ENCODE results near the gene S100A10.

Gene S100A10

DNA sequence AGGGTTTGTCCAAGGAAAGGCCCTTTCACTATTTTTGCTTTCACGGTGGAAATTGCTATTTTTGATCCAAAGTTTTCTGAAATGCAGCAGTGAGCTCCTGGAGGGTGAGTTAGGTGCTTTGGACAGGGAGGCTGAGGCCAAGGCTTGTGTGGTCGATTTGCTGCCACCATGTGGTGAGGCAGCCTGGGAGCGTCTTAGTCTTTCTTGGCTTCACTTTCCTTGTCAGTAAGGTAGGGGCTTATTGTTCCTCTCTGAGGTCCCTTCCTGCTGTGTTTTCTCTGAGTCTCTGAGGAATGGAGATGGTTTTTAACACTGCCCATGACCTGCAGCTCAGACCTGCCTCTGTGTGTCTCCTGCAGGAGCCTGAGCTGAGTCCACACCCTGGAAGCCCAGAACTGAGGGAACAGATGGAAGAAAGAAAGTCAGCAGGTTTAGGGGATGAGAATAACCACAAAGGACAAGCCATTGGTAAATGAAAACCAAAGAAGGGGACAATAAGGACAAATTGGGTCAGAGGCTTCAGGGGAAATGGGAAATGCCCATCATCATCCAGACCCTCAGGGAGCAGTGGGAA, 20.1 kb upstream of the S100A10 start:
- no peak for DNase-seq (ENCODE audit: low read depth)

DNA sequence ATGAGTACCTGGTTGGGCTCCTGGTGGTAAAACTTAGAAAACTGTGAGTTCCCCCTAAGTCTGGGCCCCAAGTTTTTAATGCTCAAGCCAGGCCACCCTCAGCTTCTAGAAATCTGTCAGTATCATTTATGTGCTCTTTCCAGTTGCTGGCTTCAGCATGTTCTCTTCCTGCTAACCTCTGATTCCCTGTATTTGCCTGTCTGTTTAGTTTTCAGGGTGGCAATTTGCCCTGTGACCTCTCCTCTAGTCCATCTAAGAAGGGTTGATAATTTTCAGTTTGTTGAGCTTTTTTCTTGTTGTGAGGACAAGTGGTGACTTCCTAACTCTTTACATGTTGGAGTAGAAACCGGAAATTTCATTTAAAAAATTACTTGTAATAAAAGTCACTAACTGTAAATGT, 16.0 kb upstream of the S100A10 start:
- DNase-seq (ENCODE audit: low read depth) = no peak

DNA sequence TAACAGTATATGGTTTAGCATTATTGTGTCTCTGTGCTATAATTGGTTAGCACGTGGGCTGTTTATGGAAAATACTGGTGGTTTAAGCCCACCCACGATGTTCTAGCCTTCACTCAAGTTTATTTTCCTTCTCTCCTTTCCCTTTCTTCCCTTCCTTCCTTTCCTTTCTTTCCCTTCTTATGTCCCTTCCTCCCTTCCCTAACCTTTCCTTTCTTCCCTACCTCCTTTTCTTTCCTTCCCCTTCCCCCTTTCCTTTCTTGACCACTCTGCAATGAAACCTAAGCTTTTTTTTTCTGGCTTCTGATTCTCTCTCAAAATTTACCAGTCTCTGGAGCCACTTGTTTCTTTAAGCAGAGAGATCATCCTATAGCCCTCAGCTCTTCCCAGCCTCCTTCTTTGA, 13.4 kb upstream of the S100A10 start:
- no peak for DNase-seq (ENCODE audit: low read depth)

DNA sequence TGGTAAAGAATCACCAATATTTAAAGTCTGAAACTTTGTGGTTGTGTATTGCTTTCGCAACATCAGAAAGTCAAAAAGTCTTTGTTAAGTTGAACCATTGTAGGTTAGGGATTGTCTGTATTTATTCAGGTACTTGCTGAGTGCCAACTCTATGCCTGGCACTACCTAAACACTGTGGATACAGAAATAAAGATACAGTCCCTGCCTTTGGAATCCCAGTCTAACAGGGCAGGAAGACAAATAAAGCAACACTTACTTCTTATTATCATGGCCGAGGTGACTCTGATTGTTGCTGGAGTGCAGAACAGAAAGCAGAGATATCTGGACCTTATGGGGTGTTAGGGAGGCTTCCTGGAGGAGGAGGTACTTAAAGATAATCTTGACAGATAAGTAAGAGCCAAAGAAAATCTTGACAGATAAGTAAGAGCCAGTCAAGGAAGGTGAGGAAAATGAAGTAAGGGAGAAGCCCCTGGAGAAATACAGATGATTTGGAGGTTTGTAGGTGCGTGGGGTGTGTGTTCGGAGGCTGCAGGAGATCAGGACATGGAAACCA, 11.8 kb upstream of the S100A10 start:
- DNase-seq (ENCODE audit: low read depth) = no peak

DNA sequence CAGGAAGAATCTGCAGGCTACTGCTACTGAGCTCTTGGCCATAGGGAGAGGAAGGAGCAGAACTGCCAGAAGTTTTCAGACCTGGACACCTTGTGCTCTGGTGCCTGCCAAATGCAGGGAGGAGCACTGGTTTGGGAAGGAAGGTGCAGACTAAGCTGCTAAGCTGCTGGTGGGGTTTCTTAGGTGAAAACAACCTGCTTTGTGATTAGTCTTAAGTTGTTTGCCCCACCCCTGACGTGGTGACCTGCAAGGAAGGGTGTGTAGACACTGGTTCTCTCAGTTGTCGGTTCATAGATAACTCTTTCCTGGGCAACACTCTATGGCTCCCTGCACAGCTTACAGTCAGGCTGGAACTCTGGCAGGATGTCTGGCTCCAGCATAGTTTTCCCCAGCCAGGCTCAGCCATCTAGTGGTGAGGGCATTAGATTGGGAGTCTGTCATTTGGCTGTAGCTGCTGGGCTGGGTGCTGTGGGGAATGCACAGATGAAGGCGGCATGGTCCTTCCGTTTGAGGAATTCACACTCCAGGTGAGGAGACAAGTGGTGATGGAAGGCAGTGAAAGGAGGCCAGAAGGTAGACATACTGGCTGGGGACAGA, 10.3 kb upstream of the S100A10 start:
- no peak for DNase-seq (ENCODE audit: low read depth)

DNA sequence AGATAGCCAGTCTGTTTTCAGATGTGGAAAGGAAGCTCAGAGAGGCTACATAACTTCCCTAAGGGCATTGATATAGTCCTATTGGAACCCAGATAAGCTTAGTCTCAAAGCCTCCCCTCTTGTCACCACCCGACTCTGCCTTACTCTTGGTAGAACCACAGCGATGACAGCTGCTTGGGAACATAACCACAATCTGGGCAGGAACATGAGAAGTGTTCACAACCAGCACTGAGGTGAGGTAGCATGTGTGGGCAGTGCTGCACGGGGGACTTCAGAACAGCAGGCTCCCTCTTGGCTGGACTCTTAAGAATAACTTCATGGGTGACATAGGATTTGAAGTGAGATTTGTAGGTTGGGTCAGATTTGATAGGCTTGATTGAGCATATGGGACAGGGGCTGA, 9.3 kb upstream of the S100A10 start:
- no peak for DNase-seq (ENCODE audit: low read depth)

DNA sequence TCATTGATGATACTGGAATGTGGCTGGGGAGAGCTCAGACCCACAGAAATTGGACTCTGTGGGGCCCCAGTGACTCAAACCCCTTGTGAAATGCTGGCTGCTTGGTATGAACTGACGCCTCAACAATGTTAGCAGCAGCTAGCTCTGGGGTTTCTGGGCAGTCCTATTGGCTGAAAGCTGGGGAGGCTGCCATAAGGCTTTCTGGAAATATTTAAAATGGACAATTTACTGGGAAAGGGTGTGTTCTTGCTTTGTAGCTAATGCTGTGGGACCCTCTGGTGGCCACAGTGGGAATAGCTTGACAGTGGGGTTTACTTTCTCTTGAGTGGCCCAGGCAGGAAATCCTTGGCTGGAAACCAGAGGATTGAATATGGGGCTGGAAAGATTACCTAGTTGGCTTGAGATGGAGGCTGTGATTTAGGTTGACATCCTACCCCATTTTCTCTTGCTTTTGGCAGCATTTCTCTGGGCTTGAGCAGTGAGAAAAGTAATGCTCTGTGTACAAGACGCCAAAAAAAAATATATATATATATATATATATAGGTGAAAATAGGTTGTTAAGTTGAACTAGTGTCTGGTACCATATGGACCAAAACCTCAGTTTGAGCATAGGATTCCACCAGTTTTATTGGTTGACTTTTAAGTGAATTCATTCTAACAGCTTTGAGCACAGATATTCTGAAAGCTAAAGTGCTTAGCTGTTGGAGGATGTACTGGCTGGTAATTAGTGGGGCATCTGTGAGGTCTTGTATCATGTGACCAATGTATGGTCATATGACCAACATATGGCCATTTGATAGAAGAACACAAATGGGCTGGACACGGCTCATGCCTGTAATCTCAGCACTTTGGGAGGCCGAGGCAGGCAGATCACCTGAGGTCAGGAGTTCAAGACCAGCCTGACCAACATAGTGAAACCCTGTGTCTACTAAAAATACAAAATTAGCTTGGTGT, 8.2 kb upstream of the S100A10 start:
- DNase-seq (ENCODE audit: low read depth) = peak; percentile 96

DNA sequence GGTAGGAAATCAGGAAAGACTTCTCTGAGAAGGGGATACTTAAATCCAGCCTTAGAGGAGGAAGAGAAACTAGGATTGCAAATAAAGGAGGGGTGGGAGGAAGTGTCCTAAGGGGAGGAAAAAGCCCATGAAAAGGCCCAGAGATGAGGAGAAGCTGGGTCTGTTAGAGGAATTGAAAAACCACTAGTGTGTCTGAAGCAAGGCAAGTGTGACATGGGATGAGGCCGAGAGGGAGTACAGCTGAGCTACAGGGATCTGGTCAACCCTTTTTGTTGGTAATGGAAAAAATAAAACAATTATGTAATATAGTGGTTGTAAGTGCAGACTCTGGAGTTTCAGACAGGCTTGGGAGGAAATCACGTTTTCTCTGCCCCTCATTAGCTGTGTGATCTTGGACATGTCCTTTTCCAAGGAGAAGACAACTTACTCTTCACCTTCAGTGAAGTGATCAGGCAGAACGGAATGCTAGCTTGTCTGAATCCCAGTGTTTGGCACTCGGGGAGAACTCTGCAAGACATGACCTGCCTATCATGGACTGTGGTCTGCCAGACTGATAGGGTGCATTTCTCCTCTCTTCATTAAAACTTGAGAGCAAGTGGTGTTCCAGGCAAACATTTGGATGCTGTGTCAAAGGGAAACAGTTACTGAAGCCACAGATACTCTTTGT, 7.4 kb upstream of the S100A10 start:
- no peak for DNase-seq (ENCODE audit: low read depth)

DNA sequence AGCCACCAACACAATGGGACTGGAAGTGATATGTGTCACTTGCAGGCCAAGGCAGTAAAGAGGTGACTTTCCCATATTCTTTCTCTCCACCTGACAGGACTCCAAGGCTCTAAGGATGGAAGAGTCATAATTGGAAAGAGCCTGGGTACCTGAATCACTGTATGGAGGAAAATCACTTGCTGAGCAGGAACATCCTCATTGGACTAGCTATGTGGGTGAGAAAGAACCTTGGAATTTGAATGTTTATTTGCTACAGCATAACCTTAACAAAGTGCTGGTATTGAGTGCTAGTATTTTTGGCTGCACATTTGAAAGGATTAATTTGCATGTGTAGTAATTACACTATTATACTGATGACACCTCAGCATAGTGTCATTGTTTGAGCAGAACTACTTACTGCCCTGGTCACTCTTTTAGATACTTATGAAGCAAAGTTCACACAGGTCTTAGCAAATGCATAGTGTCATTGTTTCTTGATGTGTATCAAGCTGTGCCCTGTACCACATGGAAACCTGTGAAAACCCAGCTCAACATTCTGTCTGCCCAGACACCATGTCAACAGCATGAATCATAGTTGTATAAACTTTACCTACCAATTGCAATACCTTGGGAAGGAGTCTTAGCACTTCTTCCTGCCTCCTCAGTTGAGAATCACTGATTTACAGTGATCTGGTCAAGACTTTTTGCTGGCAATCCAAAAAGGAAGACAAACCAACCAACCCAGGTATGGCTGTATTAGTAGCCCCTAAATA, 5.1 kb upstream of the S100A10 start:
- DNase-seq (ENCODE audit: low read depth) = no peak

DNA sequence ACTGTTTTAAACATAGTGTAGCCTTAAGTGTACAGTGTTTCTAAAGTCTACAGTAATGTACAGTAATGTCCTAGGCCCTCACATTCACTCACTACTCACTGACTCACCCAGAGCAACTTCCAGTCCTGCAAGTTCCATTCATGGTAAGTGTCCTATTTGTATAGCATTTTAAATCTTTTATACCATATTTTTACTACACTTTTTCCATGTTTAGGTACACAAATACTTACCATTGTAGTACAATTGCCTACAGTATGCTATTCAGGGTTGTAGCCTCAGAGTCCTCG, 3.6 kb upstream of the S100A10 start:
- no peak for DNase-seq (ENCODE audit: low read depth)

DNA sequence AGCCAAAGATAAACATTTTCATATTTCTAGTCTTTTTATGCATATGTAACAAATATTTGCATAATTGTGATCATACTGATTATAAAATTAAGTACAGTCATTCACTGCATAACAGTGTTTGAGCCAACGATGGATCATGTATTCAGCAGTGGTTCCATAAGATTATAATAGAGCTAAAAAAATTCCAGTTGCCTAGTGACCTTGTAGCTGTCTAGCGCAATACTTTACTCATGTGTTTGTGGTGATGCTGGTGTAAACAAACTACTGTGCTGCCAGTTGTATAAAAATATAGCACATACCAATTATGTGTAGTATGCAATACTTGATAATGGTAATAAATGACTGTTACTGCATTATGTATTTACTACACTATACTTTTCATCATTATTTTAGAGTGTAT, 2.1 kb upstream of the S100A10 start:
- DNase-seq (ENCODE audit: low read depth) = no peak

DNA sequence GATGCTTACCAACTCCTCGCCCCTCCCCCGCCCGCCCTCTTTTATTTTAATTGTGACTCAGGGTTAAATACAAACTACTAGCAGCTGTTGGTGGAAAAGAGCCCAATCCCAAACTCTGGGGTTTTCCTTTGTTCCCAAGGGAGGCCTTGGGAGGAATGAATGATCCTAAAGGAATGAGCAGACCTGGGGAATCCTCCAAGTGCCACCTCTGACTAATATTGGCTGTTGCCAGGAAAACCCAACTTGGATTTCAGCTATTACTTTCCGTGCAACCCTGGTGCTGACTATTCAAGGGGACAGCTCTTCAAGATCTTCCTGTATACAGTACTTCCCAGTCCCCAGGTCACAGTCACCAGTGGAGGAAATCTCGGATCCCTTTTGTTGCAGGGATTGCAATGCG, 1.3 kb upstream of the S100A10 start:
- DNase-seq (ENCODE audit: low read depth) = peak; percentile 99

DNA sequence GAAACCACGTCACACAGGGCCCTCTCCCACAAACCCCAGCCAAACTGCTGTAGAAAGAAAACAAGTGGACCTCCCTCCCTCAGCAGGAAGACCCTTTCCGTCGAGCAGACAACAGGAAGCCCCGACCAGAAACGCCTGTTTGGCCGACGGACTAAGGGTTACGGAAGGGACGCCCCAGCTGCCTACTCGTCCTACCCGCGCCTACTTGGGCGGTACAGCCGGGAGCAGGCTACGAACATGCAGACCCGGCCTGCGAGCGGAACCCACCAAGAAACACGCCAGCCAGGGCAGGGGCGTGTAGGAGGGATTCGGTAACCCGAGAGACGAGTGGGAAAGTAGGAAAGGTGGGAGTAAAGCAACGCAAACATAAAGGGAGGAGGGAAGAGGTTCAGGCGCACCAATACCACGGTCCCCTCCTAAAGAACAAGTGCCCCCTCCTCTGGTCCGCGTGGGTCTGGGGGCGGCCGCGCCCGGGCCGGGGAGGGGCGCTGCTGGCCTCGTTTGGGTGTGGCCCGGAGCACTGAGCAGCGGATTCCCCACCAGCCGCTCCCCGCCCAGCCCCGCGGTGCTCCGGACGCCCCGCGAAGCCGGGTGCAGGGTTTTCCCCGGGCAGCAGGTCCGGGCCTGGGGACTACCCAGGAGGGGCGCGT, 450 bp downstream of the S100A10 start:
- no peak for DNase-seq (ENCODE audit: low read depth)

DNA sequence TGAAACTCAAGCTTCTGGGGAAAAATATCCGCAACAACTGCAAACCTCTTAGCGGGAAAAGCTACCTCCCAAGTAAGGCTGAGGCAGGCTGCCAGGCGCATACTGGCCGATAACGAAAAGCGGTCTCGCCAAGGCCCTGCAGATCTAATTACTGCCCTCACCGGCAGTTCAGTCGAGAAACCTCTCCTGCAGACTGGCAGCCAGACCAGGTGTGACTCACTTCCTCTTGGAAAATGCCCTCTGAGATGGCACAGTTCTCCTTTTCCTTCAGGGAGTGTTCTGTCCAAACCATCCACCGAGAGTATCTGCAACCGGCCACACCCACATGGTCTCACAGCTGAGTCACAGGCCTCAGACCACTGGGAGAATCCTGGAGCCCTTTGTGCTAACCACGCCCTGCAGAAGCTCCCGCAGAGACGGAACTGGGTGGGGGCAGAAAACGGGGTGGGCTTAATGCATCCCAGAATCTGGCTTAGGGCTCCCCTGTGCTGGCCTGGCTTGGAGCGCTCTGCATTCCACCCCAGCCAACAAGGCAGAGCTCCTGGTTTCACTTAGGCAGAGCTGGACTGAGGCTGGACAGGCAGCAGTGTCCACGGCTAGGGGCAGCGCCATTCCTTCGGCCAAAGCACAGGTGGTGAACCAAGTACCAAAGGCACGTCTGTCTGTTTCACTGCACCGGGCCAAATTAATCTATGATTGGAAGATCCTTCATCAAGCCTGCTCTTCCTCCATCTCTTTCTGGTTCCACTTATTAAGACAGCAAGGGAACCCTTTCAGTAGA, 1.2 kb downstream of the S100A10 start:
- peak; percentile 98 for DNase-seq (ENCODE audit: low read depth)

DNA sequence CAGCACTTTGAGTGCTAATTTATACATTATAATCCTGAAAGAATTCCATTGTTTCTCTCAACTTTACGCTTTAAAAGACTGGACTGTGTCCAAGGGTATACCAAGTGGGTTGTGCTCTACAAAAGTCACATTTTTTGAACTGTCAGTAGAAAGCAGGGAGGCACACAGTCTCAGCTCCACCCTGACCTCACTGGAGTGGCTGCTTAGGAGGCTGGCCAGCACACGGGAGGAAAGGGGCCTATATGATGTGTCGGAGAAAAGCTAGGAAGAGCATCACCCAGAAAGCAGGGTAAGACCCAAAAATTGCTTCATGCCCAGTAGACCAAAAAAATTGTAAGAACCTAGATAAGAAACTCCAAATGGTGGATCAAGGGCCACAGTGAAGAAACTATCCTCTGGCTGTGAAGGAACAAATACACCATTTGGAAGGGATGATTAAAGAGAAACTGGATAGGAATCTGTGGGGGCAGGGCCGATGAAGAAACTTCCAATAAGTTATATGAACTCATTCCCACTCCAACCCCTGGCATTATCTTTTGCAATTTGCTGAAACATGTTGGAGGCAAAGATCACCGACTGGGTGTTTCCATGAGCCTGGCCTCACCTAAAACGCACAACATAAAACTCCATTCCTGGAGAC, 1.9 kb downstream of the S100A10 start:
- no peak for DNase-seq (ENCODE audit: low read depth)

DNA sequence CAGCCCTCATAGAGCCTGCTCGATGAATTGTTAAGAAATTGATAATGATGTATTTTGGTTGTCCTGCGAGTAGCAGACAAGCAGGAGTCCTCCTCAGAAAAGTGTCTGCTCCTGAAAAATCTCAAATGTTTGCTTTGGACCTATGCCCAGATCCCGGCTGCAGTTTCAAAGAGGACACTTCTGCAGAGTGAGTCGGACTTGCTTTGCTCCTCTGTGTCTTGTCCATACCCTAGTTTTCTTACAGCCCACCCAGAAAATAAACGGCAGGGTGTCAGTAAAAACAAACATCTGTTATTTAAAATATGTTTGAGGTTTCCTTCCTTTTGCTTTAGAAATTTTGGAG, 2.8 kb downstream of the S100A10 start:
- DNase-seq (ENCODE audit: low read depth) = no peak

DNA sequence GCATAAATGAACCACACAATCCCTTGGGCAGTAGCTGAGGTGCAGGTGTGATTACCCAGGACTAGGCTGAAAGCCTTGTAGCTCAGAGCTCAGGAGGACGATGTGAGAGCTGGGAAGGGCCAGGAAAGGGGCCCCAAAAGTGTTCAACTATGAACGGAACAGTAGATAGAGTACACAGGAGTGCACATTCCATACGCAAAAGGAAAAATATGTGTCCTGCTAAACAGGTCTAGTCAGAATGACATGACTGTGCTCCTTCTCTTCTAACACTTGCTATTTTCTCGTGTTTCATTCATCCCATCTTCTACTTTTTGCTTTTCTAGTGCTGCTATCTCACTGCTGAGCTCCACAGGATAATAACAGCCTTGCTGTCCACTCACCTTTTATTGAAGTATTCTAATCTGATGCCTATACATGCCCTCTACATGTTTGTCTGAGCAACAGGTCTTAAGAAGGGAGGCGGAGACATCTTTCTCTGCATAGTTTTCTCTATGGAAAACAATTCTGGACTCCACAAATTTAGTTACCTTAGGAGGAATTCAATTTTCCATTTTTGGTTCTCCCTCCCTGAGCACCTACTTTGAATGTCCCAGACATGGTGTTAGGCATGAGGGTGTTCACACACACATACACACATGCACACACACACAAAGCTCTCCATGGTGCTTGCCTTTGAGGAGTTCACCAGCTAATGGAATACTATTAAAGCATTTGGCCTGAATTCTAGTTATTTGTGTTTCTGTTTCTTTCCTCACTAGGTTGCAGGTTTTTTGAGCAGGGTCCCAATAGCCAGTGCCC, 3.4 kb downstream of the S100A10 start:
- DNase-seq (ENCODE audit: low read depth) = no peak

DNA sequence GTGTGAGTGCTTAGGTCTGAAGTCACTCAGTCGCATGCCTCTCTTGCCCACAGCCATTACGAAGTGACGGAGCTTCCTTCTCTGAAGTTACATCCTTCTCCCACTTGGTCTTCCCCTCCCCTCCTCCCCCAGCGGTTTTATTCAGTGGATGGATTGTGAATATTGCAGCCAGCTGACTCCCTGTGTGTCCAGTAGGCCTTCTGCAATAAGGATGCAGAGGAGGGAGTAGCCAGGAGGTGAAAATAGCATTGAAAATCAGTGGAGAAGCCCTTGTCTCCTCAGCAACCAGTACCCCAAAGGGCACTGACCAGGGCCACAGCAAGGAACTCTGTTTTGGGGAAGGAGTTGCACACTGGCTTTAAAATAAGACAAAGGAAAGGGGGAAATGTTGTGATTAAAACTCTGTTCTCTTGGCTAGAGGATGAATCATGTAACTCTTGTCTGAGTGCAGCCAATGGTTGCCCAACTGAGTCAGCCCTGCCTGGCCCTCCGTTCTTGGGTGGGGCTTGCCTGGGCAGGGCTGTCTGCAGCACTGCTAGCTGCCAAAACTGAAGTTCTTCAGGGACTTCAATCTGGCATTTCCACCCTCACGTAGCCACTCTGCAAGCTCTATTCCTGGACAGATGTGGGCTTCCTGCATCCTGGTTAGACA, 4.3 kb downstream of the S100A10 start:
- peak; percentile 89 for DNase-seq (ENCODE audit: low read depth)

DNA sequence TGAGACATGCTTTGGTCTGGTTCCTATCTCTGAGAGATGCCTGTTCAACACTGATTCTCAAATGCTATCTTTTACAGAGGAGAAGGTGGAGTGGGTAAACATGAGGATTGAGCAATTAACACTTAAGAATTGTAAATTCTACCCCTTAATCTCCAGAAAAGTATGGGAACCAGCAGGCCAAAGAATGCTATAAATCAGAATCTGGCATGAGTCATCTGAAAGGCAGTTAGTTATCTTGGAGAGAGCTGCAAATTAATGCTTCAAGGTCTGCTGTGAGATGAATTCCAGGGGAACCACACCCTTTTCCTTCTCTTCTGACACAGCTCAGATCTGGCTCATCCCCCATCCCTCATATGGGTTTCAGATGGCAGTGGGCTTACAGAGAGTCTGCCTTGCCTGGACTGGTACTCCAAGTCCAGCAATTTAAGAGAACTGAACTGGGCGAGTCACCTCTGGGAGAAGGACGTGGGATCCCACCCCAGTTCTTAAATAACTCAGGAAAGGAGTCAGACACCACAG, 5.2 kb downstream of the S100A10 start:
- peak; percentile 93 for DNase-seq (ENCODE audit: low read depth)

Data from HS-5 (cell line).